Transverse colon (tissue), 3 donors: ENCODE measurements around the gene FRAS1.

Source experiments
- CTCF ChIP-seq, 5 experiments: fragments of 200-600 bp in 3 of 5; fragments of 450-650 bp in 2 of 5; sonication (generic) in 3 of 5; IDR thresholded peaks; 1 replicate in 2 of 5; 2 replicates in 3 of 5; pipeline ENCODE4 v1.5.1; 2016 to 2017; ENCODE audit warnings: antibody characterized with exemption in 5 of 5, inconsistent platforms in 3 of 5, mild to moderate bottlenecking in 2 of 5, moderate library complexity in 1 of 5
- EP300 ChIP-seq: sonication (generic); formaldehyde crosslinking; IDR thresholded peaks from one replicate; pipeline ENCODE4 v1.6.1; 2017; ENCODE audit warnings: antibody characterized with exemption, low read depth
- POLR2A ChIP-seq: fragments of 450-650 bp; IDR thresholded peaks from one replicate; pipeline ENCODE4 v1.6.1; 2016; ENCODE audit warnings: antibody characterized with exemption, mild to moderate bottlenecking, moderate library complexity

GRCh38 chr4:78585633-78586032 is 528.5 kb downstream of the FRAS1 start:
- TF ChIP-seq POLR2A (no peak), CTCF (IDR thresholded peaks at IDR 0.05) (no peak), EP300 (no peak)
